GM18520 (cell line): ENCODE results near the gene CCNL2.
"Not testable (repeated sequence)": the region's sequence is repeated elsewhere in the genome, so short reads cannot be mapped to it uniquely, and the experiment has no call there.

Experiments
- ATAC-seq: cut with Tn5 transposase; IDR thresholded peaks from one replicate; pipeline ENCODE4 v1.9.1; 2021; ENCODE audit not compliant: unreplicated experiment

Gene CCNL2

GRCh38 chr1:1399187-1399871 lies at the start of gene CCNL2:
TSS of gene CCNL2 (minus strand) at chr1:1399335. CDS start at chr1:1399306, 29 bp downstream.
- ATAC-seq: peak; percentile 94

DNA sequence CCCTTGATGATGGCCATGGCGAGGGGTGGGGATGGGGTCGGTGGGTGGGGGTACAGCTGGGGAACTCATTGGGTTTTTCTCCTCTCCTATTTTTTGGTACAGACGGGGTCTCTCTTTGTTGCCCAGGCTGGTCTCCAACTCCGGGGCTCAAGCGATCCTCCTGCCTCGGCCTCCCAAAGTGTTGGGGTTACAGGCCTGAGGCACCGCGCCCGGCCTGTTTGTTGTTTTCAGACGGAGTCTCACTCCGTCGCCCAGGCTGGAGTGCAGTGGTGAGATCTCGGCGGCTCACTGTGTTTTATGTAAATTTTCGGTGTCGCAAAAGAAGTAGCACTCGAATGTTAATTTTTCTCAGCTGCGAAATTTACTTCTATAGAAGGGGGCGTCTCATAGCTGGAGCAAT lies 47.5 kb upstream of the CCNL2 start:
- ATAC-seq: not testable (repeated sequence)

DNA sequence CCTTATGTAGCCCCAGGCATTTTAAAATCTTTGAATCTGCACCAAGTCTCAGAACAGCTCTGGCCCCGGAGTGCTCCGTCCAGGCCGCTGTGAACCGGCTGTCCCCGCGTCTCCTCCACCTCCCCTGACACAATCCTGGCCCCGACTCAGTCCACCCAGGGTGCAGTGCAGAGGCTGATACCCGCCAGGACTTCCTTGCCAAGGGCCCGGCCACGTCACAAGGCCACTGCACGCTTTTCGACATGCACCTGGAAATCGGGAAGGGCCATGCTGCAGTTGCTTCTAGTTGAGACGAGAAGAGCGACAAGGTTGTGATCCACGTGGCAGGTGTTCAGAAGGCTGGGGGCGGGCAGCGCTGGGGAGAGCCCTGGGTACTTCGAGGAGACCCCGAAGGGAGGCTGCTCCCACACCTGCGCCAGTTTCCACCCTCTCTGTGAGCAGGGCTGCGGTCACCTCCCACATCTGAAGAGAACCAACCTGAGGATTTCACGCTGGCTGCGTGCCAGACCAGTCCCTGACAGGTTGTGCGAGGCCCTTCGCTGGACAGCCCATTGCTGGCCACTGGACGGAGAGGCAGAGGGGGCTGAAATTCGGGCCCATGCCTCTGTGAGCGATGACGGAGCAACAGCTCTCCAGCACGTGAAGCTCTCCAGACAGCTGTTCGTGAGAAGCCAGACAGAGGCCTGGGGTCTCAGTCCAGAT lies 43.1 kb upstream of the CCNL2 start:
- ATAC-seq: no peak

DNA sequence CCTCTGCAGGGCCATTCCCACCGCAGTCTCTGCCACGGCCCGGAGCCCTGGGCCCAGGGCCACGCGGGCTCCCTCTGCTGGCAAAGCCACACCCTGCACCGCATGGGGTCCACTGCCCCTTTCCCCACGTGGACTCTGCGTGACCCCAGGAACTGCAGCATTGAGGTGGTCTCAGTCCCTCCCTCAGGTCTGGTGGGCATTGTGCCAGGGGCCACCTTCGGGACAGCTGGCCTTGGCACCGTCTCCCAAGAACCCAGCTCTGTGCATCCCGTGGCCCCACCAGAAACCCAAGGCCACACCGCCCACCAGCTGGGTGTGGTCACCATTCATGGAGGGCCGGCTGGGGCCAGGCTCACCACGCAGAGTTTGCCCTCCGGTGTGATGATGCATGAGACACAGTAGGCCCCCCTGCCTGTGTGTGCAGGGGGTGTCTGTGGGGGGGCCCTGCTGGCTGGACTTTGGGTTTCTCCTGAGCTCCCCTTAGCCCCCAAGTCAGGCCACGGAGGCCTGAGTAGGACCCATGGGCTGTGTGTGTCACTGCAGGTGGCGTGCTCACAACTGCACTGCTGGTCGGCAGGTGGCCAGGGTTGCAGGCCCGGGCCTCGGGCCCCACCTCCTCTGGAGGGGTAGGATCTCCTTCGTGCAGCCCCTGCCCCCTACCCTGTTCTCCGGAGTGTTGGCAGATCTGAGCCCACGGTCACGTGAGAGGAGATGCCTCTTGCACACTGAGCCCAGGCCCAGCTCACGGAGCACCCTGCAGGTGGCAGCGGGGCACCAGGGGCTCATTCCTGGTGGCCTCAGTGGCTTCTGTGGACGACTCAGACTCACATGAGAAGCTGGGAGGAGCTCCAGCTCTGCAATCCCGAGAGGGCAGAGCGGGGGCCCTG lies 42.1 kb upstream of the CCNL2 start:
- no peak for ATAC-seq

- no peak for ATAC-seq
Observed at GRCh38 chr1:1440262-1441001, 41.3 kb upstream of the CCNL2 start.

DNA sequence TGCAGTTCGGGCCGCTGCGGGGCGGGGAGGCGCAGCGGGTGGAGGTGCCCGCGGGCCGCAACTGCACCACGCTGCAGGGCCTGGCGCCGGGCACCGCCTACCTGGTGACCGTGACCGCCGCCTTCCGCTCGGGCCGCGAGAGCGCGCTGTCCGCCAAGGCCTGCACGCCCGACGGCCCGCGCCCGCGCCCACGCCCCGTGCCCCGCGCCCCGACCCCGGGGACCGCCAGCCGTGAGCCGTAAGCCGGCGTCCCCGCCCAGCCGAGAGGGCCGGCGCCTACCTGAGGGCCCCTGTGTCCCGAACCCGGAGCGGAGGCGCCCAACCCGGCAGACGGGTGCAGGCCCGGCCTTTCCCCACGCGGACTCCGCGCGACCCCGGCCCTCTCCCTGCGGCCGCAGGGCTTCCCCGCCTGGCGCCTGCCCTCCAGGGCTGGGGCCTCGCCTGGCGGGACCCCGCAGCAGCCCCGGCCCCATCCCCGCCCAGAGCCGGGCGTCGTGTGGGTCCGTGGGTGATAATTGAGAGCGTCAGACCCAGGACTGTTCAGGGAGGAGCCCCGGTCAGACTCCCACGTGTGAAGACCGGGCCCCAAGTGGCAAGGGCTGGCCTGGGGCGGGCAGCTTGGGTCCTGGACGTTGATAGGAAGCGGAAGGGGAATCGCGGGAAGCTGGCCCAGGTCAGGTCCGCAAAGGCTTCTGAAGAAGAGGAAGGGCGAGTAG lies 40.6 kb upstream of the CCNL2 start:
- no peak for ATAC-seq

DNA sequence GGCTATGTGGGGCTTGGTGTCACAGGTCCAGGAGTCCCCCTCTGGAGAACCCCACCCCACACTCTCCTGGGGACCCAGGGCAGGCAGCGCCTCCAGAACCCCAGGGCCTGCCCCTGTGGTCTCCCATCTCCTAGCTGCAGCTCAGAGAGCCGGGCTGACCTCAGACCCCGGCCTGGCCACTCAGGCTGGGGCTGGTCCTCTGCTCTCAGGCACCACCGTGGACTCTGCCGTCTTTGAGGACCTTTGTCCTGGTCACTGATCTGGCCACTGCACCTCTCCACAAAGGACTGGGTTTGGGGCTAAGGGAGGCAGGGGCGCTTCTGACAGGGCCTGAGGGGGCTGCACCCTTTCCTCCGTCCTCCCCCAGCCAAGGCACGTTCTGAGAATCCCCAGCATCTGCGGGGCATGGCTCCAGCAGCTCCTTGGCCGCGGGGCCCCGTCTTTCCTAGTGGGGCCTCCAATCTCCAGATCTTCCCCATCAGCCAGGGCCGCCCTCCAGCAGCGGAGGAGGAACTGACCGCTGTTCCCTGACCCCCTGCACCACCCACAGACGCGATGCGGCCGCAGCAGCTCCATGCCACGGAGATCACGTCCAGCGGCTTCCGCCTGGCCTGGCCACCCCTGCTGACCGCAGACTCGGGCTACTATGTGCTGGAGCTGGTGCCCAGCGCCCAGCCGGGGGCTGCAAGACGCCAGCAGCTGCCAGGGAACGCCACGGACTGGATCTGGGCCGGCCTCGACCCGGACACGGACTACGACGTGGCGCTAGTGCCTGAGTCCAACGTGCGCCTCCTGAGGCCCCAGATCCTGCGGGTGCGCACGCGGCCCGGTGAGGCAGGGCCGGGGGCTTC lies 39.6 kb upstream of the CCNL2 start:
- ATAC-seq: no peak

- ATAC-seq: no peak
Observed at GRCh38 chr1:1437904-1438376, 38.8 kb upstream of the CCNL2 start.

DNA sequence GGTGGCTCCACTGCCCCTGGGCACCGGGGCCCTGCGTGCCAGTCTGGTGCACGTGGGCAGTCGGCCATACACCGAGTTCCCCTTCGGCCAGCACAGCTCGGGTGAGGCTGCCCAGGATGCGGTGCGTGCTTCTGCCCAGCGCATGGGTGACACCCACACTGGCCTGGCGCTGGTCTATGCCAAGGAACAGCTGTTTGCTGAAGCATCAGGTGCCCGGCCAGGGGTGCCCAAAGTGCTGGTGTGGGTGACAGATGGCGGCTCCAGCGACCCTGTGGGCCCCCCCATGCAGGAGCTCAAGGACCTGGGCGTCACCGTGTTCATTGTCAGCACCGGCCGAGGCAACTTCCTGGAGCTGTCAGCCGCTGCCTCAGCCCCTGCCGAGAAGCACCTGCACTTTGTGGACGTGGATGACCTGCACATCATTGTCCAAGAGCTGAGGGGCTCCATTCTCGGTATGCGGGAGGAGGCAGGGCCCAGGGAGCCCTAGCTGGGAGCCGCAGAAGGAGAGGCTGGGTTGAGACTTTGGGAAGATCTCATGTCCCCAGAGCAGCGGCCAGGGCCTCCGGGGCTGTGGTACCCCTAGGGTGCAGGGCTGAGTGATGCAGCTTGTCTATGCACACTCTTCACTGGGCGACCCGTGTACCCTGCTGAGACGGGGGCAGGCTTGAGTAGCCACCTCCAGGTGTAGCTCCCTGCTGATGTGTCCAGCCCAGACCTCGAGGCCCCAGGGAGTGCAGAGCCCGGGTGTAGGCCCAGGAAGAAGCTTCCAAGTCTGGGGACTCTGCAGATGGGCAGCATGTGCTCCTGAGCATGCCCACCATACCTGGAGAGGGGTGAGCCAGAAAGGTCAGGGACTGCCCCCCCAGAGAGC lies 38.1 kb upstream of the CCNL2 start:
- ATAC-seq: no peak

- ATAC-seq: no peak
Observed at GRCh38 chr1:1436630-1437032, 37.5 kb upstream of the CCNL2 start.

DNA sequence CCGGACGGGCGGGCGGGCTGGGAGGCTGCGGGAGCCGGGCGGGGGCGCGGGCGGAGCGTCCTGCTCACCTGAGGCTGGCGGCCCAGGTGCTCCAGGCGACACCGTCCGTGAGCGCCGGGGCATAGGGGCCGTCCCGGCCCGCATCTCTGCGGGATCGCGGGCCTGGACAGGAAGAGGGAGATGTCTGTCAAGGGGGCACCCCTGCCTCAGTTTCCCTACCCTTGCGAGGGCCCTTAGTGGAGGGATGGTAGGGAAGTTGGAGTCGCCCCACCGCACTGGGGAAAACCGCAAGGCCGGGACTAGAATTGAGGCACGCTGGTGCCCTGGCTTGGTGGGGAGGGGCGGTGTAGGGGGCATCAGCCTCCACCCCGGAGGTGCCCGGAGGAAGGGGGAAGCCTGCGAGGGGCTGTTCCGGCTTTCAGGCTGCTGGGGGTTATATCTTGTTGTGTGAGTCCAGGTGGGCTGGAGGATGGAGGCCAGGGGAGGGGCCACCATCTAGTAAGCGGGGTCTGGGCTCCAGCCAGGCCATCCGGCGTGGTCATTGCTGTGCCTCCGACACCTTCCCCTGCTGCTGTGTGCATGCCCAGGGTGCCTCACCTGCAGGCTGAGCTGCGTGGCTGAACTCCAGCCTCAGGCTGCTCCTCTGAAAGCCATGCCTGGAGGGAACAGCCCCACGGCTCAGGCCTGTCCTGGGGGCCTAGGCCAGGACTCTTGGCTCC lies 36.9 kb upstream of the CCNL2 start:
- ATAC-seq: no peak

- no peak for ATAC-seq
Observed at GRCh38 chr1:1435106-1435903, 36.2 kb upstream of the CCNL2 start, which contains the start of gene VWA1. TSS of gene VWA1 (plus strand) at chr1:1435690. CDS start at chr1:1435749, 59 bp downstream.

DNA sequence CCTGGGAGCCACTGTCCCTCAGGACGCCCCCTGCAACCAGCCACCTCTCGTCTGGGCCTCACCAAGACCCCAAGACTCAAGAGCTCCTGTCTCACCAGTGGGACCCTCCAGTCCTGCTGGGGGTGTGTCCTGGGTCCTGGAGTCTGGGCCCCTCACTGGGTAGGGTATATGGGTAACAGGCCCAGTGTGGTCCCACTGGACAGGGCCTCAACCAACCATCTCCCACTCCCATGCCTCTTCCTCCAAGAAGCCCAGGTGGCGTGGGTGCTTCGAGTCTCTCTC lies 35.6 kb upstream of the CCNL2 start:
- ATAC-seq: no peak

GRCh38 chr1:1434131-1434823 lies 35.1 kb upstream of the CCNL2 start:
- no peak for ATAC-seq

DNA sequence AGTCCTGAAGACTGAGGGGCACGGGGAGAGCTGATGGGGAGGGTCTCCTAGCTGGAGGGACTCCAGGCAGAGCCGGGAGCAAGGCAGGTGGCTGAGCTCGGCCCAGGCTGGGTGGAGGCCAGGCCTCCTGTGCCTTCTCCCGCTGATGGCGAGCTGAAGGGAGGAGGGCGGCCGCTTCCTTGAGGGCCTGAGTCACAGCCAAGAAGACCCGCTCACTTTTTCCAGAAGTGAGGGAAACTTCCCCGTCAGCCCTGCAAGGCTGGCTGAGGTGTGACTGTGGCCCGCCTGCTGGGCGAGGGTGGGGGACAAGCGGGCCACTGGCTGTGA lies 34.6 kb upstream of the CCNL2 start:
- no peak for ATAC-seq

- ATAC-seq: no peak
Observed at GRCh38 chr1:1432951-1433803, 34.0 kb upstream of the CCNL2 start.
